Suppressor macrophage (primary cell): Measurements from ENCODE around the gene ARID1B.

Source experiments
- DNase-seq, 4 experiments: peaks; one replicate each; pipeline ENCODE4 v3.0.0-alpha.2; 2020 to 2022

ARID1B gene

GRCh38 chr6:157249826-157250225, 472.6 kb downstream of the ARID1B start:
- no peak for DNase-seq

- no peak for DNase-seq
Measured at GRCh38 chr6:157251586-157252247, 474.5 kb downstream of the ARID1B start.

GRCh38 chr6:157253017-157253416, 475.8 kb downstream of the ARID1B start:
- DNase-seq: no peak

DNA sequence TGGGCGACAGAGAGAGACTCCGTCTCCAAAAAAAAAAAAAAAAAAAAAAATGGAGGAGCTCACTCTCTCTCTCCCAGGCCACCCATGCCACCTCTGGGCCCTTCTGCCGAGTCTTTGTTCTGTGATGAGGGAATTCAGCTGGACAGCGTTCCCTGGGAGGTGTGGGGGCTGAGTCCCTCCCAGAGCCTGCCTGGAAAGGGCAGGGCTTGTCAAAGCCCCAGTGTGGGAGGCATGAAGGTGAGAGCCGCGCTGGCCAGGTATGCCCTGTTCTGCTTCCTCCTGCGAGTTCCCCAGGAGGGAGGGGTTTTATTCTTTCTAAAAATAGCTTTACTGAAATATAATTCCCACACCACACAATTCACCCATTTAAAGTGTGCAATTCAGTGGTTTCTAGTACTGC, 476.5 kb downstream of the ARID1B start:
- DNase-seq: no peak

- no peak for DNase-seq
Measured at GRCh38 chr6:157254538-157254937, 477.4 kb downstream of the ARID1B start.

- no peak for DNase-seq
Measured at GRCh38 chr6:157255079-157255478, 477.9 kb downstream of the ARID1B start.

- no peak for DNase-seq
Measured at GRCh38 chr6:157258878-157259277, 481.7 kb downstream of the ARID1B start.

DNA sequence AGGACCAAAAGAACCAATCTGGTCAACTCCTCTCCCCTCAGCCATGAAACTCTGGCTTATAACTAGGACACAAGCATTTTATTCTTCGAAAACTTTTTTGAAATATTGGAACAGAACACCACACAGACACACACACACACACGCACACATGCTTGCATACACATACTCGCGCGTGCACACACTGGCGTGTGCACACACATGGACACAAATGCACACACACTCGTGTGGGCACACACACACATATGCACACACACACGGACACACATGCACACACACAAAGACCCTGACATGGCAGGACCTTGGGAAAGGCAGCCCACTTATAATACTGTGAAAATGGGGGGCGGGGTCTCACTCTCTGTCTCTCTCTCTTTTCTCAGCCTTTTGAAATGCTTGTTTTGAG, 482.3 kb downstream of the ARID1B start:
- DNase-seq: no peak
